Fibroblast of the aortic adventitia (primary cell): ENCODE results near the gene ARMC10. TPM values are rescaled to one million over a fixed set of nuclear protein-coding genes. Genes with fewer than 3 reads are reported as not detected.
A peak's percentile ranks its signal among the peaks of the same experiment; 100 is the strongest.
"Not testable (repeated sequence)": the region's sequence is repeated elsewhere in the genome, so short reads cannot be mapped to it uniquely, and the experiment has no call there.

Experiments used
- DNase-seq: peaks from one replicate; pipeline ENCODE4 v3.0.0-alpha.2; 2010; ENCODE audit warnings: low read depth
- H3K4me3 ChIP-seq: 2 replicates; pipeline ENCODE4 v1.5.1; 2011; ENCODE audit warnings: low read depth, mild to moderate bottlenecking, control low read depth, low read length, moderate library complexity
- CTCF ChIP-seq: IDR thresholded peaks from 2 replicates; pipeline ENCODE4 v1.5.1; 2011; ENCODE audit warnings: mild to moderate bottlenecking, low read length, control low read depth, inconsistent platforms; ENCODE audit not compliant: insufficient read depth
- total RNA-seq: library from RNA; depleted of rRNA; stranded (reverse); fragments of >200 nt; gene quantifications from 2 replicates; pipeline ENCODE4 v1.2.3, GENCODE V29; 2012; ENCODE audit warnings: low replicate concordance

ARMC10 gene
- total RNA-seq, 1 donor: 41.2 TPM

GRCh38 chr7:103079836-103080235, 4.9 kb downstream of the ARMC10 start:
- no peak for TF ChIP-seq CTCF
- no peak for DNase-seq
- H3K4me3 ChIP-seq: no peak overlapping the region

- TF ChIP-seq CTCF: no peak
- DNase-seq: no peak
- H3K4me3 ChIP-seq: no peak overlapping the region
These were observed 6.0 kb downstream of the ARMC10 start for GRCh38 chr7:103080923-103081322.

- no peak for DNase-seq
- H3K4me3 ChIP-seq: no peak overlapping the region
- TF ChIP-seq CTCF: no peak
These were observed 7.6 kb downstream of the ARMC10 start for GRCh38 chr7:103082497-103082896.

GRCh38 chr7:103083210-103083609, 8.3 kb downstream of the ARMC10 start:
- DNase-seq: no peak
- H3K4me3 ChIP-seq: no peak overlapping the region
- TF ChIP-seq CTCF: no peak

- not testable (repeated sequence) for DNase-seq, H3K4me3 ChIP-seq
These were observed 17.4 kb downstream of the ARMC10 start for GRCh38 chr7:103092321-103092720.

GRCh38 chr7:103093429-103093828, 18.5 kb downstream of the ARMC10 start:
- DNase-seq: no peak
- no peak overlapping the region for H3K4me3 ChIP-seq
- no peak for TF ChIP-seq CTCF

- no peak overlapping the region for H3K4me3 ChIP-seq
- TF ChIP-seq CTCF: no peak
- DNase-seq: peak; percentile 22
These were observed 19.2 kb downstream of the ARMC10 start for GRCh38 chr7:103094102-103094501.

- DNase-seq, H3K4me3 ChIP-seq: not testable (repeated sequence)
These were observed 20.6 kb downstream of the ARMC10 start for GRCh38 chr7:103095558-103095957.
